ENCODE data around the gene AHRR.

The AHRR gene

GRCh38 chr5:320524-321229, 837 bp upstream of the AHRR start:
- DNase-seq (ENCODE audit: low read depth): no peak

GRCh38 chr5:321726-322251, 275 bp downstream of the AHRR start:
- no peak for DNase-seq (ENCODE audit: low read depth)

- no peak for DNase-seq (ENCODE audit: low read depth)
Observed at GRCh38 chr5:322281-322941, 897 bp downstream of the AHRR start.

GRCh38 chr5:322942-323879, 1.7 kb downstream of the AHRR start:
- no peak for DNase-seq (ENCODE audit: low read depth)

GRCh38 chr5:324736-325612, 3.5 kb downstream of the AHRR start:
- no peak for DNase-seq (ENCODE audit: low read depth)

GRCh38 chr5:326109-326508, 4.6 kb downstream of the AHRR start:
- no peak for DNase-seq (ENCODE audit: low read depth)

GRCh38 chr5:329121-329735, 7.7 kb downstream of the AHRR start:
- no peak for DNase-seq (ENCODE audit: low read depth)

GRCh38 chr5:329768-330167, 8.3 kb downstream of the AHRR start:
- DNase-seq (ENCODE audit: low read depth): no peak

- DNase-seq (ENCODE audit: low read depth): no peak
Observed at GRCh38 chr5:332843-333242, 11.3 kb downstream of the AHRR start.

GRCh38 chr5:333945-334344, 12.4 kb downstream of the AHRR start:
- DNase-seq (ENCODE audit: low read depth): no peak

GRCh38 chr5:334903-335739, 13.6 kb downstream of the AHRR start:
- DNase-seq (ENCODE audit: low read depth): no peak

GRCh38 chr5:335740-336038, 14.2 kb downstream of the AHRR start:
- no peak for DNase-seq (ENCODE audit: low read depth)

- DNase-seq (ENCODE audit: low read depth): peak; percentile 27
Observed at GRCh38 chr5:337563-338130, 16.1 kb downstream of the AHRR start.

GRCh38 chr5:342501-343460, 21.3 kb downstream of the AHRR start:
- DNase-seq (ENCODE audit: low read depth): no peak

GRCh38 chr5:343461-344401, 22.2 kb downstream of the AHRR start:
- peak; percentile 39 for DNase-seq (ENCODE audit: low read depth)

- DNase-seq (ENCODE audit: low read depth): no peak
Observed at GRCh38 chr5:344668-345067, 23.2 kb downstream of the AHRR start.

GRCh38 chr5:345404-346195, 24.1 kb downstream of the AHRR start:
- peak; percentile 7 for DNase-seq (ENCODE audit: low read depth)

Data from iris pigment epithelial cell (primary cell).